Trophoblast cell (in vitro differentiated cells and primary cell): ENCODE measurements around the gene MYO10.
"Not testable (repeated sequence)": the region's sequence is repeated elsewhere in the genome, so short reads cannot be mapped to it uniquely, and the experiment has no call there.

Source experiments
- DNase-seq, 2 donors: peaks; one replicate each; pipeline ENCODE4 v3.0.0-alpha.2; 2016
- H2AFZ ChIP-seq: 2 replicates; pipeline ENCODE4 v1.6.1; 2013; ENCODE audit warnings: low read length, moderate library complexity, mild to moderate bottlenecking; ENCODE audit not compliant: insufficient read depth, poor library complexity
- H2AK5ac ChIP-seq: 2 replicates; pipeline ENCODE4 v1.6.1; 2013; ENCODE audit warnings: mild to moderate bottlenecking, low read length
- H2BK120ac ChIP-seq: 2 replicates; pipeline ENCODE4 v1.6.1; 2013; ENCODE audit warnings: low read length, mild to moderate bottlenecking, moderate library complexity; ENCODE audit not compliant: insufficient read depth, poor library complexity
- H2BK12ac ChIP-seq: 2 replicates; pipeline ENCODE4 v1.6.1; 2013; ENCODE audit warnings: mild to moderate bottlenecking, low read length, moderate library complexity
- H2BK5ac ChIP-seq: 2 replicates; pipeline ENCODE4 v1.6.1; 2013; ENCODE audit warnings: low read length, low read depth, moderate library complexity, mild to moderate bottlenecking; ENCODE audit not compliant: poor library complexity
- H3K14ac ChIP-seq: 2 replicates; pipeline ENCODE4 v1.6.1; 2013; ENCODE audit warnings: mild to moderate bottlenecking, low read length
- H3K18ac ChIP-seq: 2 replicates; pipeline ENCODE4 v1.6.1; 2013; ENCODE audit warnings: mild to moderate bottlenecking, low read length
- H3K23ac ChIP-seq: 2 replicates; pipeline ENCODE4 v1.6.1; 2013; ENCODE audit warnings: low read length
- H3K27ac ChIP-seq: 2 replicates; pipeline ENCODE4 v1.5.1; 2013; ENCODE audit warnings: low read depth, mild to moderate bottlenecking, inconsistent platforms, low read length, moderate library complexity
- H3K27me3 ChIP-seq: 2 replicates; pipeline ENCODE4 v1.6.1; 2013; ENCODE audit warnings: inconsistent platforms, mild to moderate bottlenecking, low read length, moderate library complexity; ENCODE audit not compliant: insufficient read depth
- H3K36me3 ChIP-seq, 2 experiments: 1 replicate in 1 of 2; 2 replicates in 1 of 2; pipeline ENCODE4 v1.6.1; 2013; ENCODE audit warnings: low read length in 2 of 2, mild to moderate bottlenecking in 2 of 2, moderate library complexity in 1 of 2; ENCODE audit not compliant: insufficient read depth in 2 of 2, control insufficient read depth in 1 of 2
- H3K4ac ChIP-seq: 2 replicates; pipeline ENCODE4 v1.6.1; 2013; ENCODE audit warnings: low read depth, mild to moderate bottlenecking, low read length, moderate library complexity
- H3K4me1 ChIP-seq, 2 experiments: 1 replicate in 1 of 2; 2 replicates in 1 of 2; pipeline ENCODE4 v1.6.1; 2013; ENCODE audit warnings: low read length in 2 of 2, mild to moderate bottlenecking in 2 of 2, moderate library complexity in 1 of 2; ENCODE audit not compliant: insufficient read depth in 2 of 2, control insufficient read depth in 1 of 2
- H3K4me2 ChIP-seq: 2 replicates; pipeline ENCODE4 v1.6.1; 2013; ENCODE audit warnings: inconsistent platforms, mild to moderate bottlenecking, low read length, moderate library complexity
- H3K4me3 ChIP-seq: 2 replicates; pipeline ENCODE4 v1.5.1; 2013; ENCODE audit warnings: mild to moderate bottlenecking, low read depth, low read length, inconsistent platforms
- H3K79me1 ChIP-seq: one replicate; pipeline ENCODE4 v1.6.1; 2013; ENCODE audit warnings: low read length
- H3K79me2 ChIP-seq: 2 replicates; pipeline ENCODE4 v1.6.1; 2013; ENCODE audit warnings: low read length, mild to moderate bottlenecking; ENCODE audit not compliant: control insufficient read depth, insufficient read depth, poor library complexity
- H3K9ac ChIP-seq: 2 replicates; pipeline ENCODE4 v1.6.1; 2013; ENCODE audit warnings: mild to moderate bottlenecking, low read length
- H3K9me3 ChIP-seq: 2 replicates; pipeline ENCODE4 v1.6.1; 2013; ENCODE audit warnings: low read depth, mild to moderate bottlenecking, control low read depth, inconsistent platforms, low read length; ENCODE audit not compliant: insufficient read depth
- H4K12ac ChIP-seq: 2 replicates; pipeline ENCODE4 v1.6.1; 2013; ENCODE audit warnings: low read depth, mild to moderate bottlenecking, low read length, moderate library complexity
- H4K8ac ChIP-seq: 2 replicates; pipeline ENCODE4 v1.6.1; 2013; ENCODE audit warnings: low read depth, mild to moderate bottlenecking, low read length, moderate library complexity
- H4K91ac ChIP-seq: one replicate; pipeline ENCODE4 v1.6.1; 2013; ENCODE audit warnings: low read depth, mild to moderate bottlenecking, low read length, moderate library complexity
- WGBS: extraction: QIAGEN DNeasy Blood & Tissue Kit; methylation state at CpG from one replicate; pipeline ENCODE4 v1.1.7; 2013; ENCODE audit warnings: missing lambda C conversion rate; ENCODE audit not compliant: insufficient read length, insufficient coverage; ENCODE audit errors: extremely low coverage; 5-methylcytosine and 5-hydroxymethylcytosine counted together

MYO10 gene

GRCh38 chr5:16837305-16837704, 98.8 kb downstream of the MYO10 start:
- Histone ChIP-seq H2AK5ac (no peak overlapping the region), H3K4ac (no peak overlapping the region), H3K36me3 (no peaks in the 10 kb centered on the region), H4K91ac (no peak overlapping the region), H3K4me3 (no peak overlapping the region), H3K9me3 (no peaks in the 10 kb centered on the region), H3K4me2 (no peak overlapping the region), H3K14ac (no peak overlapping the region), H3K4me1 (no peaks in the 10 kb centered on the region), H3K27me3 (no peaks in the 10 kb centered on the region), H3K27ac (no peak overlapping the region), H3K9ac (no peak overlapping the region), H2BK5ac (no peak overlapping the region), H2AFZ (no peak overlapping the region), H3K79me1 (no peaks in the 10 kb centered on the region), H4K12ac (no peak overlapping the region), H2BK120ac (no peak overlapping the region), H3K23ac (no peak overlapping the region), H4K8ac (no peak overlapping the region), H3K18ac (no peak overlapping the region), H3K79me2 (no peaks in the 10 kb centered on the region), H2BK12ac (no peak overlapping the region)
- no peak for DNase-seq
- WGBS = no CpG with 5 or more reads among the region's 3 CpGs

DNA sequence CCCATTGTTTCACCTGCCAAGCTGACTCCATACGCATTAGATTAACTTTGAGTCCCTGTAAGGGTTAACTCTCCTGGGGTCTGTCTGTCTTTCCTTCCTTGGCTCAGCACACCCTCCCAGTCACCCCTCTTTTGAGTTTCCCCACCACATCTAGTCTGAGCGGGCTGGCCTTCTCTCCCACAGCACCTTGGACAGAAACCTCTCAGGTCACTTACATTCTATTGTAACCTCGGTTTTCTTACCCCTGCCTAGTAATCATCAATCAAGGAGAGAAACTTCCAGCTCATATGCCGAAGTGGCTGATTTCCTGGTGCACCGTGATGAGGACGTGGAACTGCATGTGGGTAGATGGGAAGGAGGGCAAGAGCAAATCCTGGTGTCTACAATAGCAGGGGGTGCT, 102.1 kb downstream of the MYO10 start:
- H3K4ac ChIP-seq = no peak overlapping the region
- no peak for DNase-seq
- no CpG with 5 or more reads among the region's 6 CpGs for WGBS

DNA sequence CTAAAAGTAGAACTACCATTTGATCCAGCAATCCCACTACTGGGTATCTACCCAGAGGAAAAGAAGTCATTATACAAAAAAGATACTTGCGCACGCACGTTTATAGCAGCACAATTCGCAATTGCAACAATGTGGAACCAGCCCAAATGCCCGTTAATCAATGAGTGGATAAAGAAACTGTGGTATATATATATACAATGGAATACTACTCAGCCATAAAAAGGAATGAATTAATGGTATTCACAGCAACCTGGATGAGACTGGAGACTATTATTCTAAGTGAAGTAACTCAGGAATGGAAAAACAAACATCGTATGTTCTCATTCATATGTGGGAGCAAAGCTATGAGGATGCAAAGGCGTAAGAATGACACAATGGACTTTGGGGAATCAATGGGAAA, 104.8 kb downstream of the MYO10 start:
- H3K4me1 ChIP-seq, H2BK5ac ChIP-seq, H2AFZ ChIP-seq, H3K79me2 ChIP-seq, H3K18ac ChIP-seq, H3K9me3 ChIP-seq, H4K12ac ChIP-seq, H4K8ac ChIP-seq, H3K79me1 ChIP-seq, H3K27me3 ChIP-seq, H3K36me3 ChIP-seq, H2AK5ac ChIP-seq, H3K9ac ChIP-seq, H3K4me3 ChIP-seq, H4K91ac ChIP-seq, H2BK12ac ChIP-seq, H3K4me2 ChIP-seq, H2BK120ac ChIP-seq, H3K27ac ChIP-seq, H3K14ac ChIP-seq, H3K23ac ChIP-seq, DNase-seq, H3K4ac ChIP-seq: not testable (repeated sequence)
- WGBS = no CpG with 5 or more reads among the region's 7 CpGs

More for the DNA sequence above, 102.1 kb downstream of the MYO10 start:
- Histone ChIP-seq H3K9ac (no peak overlapping the region), H3K14ac (no peak overlapping the region), H2BK12ac (no peak overlapping the region), H3K4me2 (no peak overlapping the region), H4K91ac (no peak overlapping the region), H3K79me2 (no peaks in the 10 kb centered on the region), H3K27me3 (no peaks in the 10 kb centered on the region), H3K36me3 (peaks cover 0 to under 1% of the 10 kb centered on the region in 2 experiments), H3K4me1 (no peaks in the 10 kb centered on the region), H2AK5ac (no peak overlapping the region), H3K18ac (no peak overlapping the region), H2AFZ (no peak overlapping the region), H3K79me1 (no peaks in the 10 kb centered on the region), H2BK120ac (no peak overlapping the region), H3K27ac (no peak overlapping the region), H3K4me3 (no peak overlapping the region), H3K9me3 (peaks cover under 1% of the 10 kb centered on the region), H4K12ac (no peak overlapping the region), H4K8ac (no peak overlapping the region), H3K23ac (no peak overlapping the region), H2BK5ac (no peak overlapping the region)

- no CpG with 5 or more reads among the region's 8 CpGs for WGBS
- H4K12ac ChIP-seq = no peak overlapping the region
- H3K36me3 ChIP-seq = peaks cover 0 to 2% of the 10 kb centered on the region in 2 experiments
Observed at GRCh38 chr5:16827755-16828154, 108.3 kb downstream of the MYO10 start.

More at GRCh38 chr5:16827755-16828154, 108.3 kb downstream of the MYO10 start:
- Histone ChIP-seq H3K79me1 (no peaks in the 10 kb centered on the region), H4K8ac (no peak overlapping the region), H3K14ac (no peak overlapping the region), H2AK5ac (no peak overlapping the region), H2AFZ (no peak overlapping the region), H3K4ac (no peak overlapping the region), H2BK120ac (no peak overlapping the region), H3K18ac (no peak overlapping the region), H3K27ac (no peak overlapping the region), H3K9me3 (peaks cover 4% of the 10 kb centered on the region), H3K79me2 (no peaks in the 10 kb centered on the region), H2BK5ac (no peak overlapping the region), H3K4me1 (no peaks in the 10 kb centered on the region), H4K91ac (no peak overlapping the region), H3K4me2 (no peak overlapping the region), H3K27me3 (no peaks in the 10 kb centered on the region), H3K4me3 (no peak overlapping the region), H3K23ac (no peak overlapping the region), H2BK12ac (no peak overlapping the region), H3K9ac (no peak overlapping the region)
- peak in 1 of 2 donors; percentile 35 for DNase-seq
